GM21367 (cell line): Measurements from ENCODE around the gene PAM.

Experiments
- ATAC-seq: cut with Tn5 transposase; IDR thresholded peaks from one replicate; pipeline ENCODE4 v1.9.1; 2021; ENCODE audit not compliant: unreplicated experiment

Gene PAM

DNA sequence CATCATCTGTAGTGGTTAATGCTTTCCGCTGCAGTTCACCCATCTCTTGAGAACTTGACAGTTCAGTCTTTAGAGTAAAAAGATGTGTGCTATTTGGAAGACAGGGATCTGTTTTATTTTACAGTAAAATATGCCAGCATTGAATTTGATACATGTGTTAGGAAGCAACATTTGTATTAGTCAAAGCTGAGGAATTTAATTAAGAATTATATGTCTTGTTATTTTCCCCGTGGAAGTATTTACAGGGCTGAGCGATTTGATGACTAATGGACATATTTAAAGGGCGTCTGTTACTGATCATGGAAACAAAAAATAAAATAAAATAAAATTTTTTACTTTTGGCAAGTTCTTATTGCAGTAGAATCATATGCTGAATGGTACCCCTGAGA is 101.3 kb downstream of the PAM start:
- ATAC-seq: no peak

DNA sequence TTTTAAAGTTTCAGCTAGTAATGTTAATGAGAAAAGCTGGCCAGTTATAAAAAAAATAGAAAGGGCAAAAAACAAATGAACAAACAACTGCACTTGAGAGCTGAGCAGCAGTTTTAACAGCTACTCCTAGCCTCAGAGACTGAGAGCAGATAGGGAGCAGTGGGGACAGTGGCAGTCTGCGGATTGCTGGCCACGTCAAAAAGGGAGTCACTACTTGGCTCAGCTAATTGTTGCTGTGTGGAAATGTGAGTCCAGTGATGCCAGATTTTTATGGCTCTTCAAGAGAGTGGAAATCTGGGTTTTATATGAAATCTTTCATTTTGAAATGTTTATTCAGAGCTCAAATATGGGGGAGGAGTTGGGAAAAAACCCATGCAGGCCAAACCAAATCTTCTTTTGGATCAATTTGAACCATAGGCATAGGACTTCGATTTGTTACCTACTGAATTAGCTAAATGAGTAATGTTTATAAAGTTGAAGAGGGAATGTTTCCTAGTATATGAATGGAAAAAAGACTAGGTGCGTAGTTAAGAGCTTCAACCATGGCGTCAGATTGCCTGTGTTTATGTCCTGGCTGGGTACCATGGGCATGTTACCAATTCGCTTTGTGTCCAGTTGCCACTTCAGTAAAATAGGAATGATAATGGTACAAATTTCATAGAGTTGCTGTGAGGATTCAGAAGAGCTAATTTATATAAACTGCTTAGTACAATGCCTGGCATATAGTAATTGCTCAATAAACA is 102.1 kb downstream of the PAM start:
- ATAC-seq: no peak

DNA sequence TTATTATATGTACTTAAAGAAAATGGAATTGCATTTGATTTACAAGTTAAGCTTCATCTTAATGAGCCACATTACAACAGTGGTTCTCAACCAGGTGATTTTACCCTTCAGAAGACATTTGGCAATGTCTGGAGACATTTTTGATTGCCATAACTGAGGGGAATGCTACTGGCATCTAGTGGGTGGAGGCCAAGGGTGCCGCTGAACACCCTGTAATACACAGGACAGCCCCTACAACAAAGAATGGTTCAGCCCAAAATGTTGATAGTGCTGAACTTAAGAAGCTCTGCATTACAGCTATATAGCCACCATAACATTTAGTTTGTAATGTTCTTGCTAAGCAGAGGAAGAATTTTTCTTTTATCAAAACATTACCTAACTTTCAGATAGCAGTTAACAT is 103.1 kb downstream of the PAM start:
- no peak for ATAC-seq

DNA sequence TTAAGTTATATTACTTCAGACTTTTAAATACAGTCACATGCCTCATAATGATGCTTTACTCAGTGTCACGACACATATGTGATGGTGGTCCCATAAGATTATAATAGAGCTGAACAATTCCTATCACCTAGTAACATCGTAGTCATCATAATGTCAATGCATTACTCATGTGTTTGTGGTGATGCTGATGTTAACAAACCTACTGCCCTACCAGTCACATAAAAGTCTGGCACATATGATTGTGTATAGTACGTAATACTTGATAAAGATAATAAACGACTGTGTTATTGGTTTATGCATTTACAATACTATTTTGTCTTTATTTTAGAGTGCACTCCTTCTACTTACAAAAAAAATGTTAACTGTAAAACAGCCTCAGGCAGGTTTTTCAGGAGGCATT is 103.7 kb downstream of the PAM start:
- no peak for ATAC-seq

DNA sequence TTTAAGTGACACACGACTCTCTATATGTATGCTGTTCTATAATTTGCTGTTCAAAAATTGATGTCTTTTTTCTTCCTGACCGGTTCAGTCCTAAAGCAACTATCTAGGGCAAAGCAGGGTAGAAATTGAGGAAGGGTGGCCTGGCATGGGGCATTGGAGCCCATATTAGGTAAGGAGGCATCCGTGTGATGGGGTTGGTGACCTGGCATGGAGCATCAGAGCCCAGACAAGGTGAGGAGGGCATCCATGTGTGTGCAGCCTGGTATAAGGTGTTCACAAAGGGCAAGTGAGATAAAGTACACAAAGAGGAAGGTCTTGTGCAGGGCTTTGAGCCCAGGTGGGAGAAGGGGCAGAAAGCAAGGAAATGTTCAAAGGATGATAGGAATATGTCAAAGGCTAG is 104.9 kb downstream of the PAM start:
- no peak for ATAC-seq

DNA sequence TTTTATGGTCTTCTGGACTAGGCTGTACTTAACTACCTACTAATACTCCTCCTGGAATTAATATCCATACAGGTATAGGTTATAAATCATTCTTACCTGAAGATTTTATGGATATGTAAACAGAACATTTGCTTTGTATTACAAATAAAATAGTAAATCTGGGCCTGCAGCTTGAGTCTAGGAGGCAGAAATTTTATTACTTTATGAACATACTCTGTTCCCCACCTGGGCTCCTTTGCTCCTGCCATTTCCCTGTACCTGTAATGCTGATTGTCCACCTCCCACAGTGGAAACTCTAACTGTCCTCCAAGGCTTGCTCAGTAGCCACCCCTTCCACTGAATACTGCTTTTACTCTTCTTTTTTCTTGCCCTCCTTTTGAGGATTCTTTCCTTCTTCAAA is 108.0 kb downstream of the PAM start:
- ATAC-seq: no peak

DNA sequence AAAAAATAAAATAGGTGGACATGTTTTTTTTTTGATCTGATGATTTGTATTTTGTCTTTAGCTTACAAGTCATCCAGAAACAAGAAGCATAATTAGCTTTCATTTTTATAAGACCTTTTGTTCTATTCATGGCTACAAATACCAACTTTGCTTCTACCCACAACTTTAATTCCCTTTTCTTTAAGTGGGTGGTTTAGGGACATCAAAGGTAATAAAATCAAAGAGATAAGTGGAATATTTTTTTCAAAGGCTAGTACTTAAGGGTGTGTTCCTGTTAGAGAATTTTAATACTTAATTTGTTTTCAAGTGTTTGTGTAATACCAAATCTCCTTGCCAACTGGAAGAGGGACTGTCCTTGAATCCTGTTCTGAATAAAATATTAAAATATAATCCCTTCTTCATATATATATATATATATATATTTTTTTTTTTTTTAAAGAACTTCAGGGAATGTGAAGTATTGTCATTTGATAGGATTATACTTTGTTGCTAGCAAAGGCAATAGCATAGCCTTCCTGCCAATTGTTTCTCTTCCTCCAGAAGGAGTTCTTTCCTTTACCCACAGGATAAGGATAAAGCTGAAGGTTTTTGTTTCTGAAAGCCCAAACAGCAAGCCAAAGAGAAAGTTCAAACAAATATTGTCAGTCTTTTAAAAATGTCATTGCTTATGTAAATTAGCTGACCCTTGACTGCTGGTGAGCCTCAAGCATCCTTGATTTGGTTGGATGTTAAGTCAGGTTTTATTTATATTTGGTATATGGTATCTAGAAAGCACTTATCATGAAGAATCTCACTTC is 108.9 kb downstream of the PAM start:
- no peak for ATAC-seq

DNA sequence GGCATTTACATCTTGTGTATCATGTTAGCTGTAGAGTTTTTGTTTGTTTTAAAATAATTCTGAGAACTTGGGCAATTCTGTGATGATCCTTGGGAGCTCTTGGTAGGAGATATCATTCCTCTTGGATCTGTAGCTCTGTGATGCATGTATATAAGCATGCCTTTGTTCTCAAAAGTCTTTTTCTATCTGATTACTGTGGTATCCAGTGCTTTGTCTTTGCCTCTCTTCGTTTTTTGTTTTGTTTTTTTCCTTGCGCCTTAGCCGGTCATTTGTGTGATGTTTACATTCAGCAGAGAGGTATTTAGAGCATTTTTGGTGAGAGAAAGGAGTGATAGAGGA is 110.0 kb downstream of the PAM start:
- no peak for ATAC-seq

DNA sequence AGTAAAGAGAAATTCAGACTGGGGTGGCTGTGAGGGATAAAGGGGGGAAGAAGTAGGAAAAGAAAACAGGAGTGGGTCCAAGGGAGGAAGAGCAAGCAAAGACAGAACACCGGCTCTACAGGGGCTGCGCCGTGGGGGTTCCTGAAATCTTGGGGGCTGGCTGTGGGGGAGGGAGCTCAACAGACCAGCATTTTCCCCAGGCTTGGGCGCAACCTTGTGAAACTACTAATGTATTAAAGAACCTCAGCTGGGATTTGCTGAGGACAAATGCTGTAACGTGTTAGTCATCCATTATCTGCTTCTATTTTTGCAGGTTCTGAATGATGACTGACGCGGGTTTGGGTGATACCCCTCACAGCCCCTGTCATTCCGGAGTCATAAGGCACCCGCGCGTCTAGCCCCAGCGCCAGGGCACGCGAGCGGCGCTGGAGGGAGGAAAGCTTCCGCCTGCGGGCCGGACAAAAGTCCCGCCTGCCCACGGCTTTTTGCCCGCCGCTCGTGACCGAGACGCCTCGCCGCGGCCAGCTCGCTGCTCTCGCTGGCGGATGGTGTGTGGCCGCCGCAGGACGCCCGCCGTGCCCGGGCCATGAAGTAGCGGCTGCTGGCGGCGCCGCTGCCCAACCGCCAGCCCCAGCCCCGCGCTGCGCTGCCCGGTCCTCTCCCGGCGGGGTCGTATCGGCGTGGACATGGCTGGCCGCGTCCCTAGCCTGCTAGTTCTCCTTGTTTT is 110.6 kb downstream of the PAM start:
- peak; percentile 76 for ATAC-seq

DNA sequence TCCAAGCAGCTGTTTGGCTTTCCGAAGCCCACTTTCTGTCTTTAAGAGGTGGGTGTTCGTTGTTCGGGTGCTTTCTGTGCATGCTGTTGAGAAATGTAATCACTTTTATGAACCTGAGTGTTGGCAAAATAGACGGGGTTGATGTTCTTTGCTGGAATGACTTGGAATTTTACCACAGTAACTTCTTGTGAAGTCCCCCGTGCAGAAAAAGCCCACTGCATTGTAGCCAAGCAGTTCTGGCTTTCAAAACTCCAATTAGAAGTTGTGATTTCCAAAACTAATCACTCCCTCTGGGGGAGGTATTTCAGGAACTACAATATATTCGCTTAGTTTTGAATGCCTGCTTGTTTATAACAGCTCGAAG is 111.1 kb downstream of the PAM start:
- no peak for ATAC-seq

DNA sequence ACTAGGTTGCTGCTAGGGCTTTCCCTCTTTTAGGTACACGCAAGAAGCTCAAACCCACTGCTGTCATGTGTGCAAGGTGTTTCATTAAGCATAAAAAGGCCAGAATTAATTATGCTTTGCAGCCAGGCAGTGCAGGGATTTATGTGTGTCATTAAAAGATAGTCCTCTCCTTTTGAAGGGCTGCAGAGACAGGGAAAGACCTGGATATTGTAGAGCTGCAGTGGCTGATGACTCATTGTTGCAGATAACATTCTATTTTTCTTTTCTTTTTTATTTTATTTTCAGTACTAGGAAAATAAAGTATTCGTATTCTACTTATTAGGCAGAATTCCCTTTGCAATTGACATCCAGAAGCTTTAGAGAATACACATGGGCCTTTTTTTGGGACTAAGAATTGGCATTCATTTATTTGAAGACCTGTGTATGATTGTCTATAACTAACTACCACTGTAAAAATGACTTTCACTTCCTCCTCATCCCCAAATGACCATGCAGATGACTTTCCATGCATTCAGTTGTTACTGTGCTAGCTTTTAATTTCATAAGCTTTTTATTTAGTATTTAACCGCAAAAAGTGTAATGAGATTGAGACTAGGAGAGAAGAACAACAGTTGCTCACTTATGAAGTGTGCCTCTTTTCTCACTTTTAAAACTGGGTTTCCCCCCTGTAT is 113.0 kb downstream of the PAM start:
- ATAC-seq: no peak

DNA sequence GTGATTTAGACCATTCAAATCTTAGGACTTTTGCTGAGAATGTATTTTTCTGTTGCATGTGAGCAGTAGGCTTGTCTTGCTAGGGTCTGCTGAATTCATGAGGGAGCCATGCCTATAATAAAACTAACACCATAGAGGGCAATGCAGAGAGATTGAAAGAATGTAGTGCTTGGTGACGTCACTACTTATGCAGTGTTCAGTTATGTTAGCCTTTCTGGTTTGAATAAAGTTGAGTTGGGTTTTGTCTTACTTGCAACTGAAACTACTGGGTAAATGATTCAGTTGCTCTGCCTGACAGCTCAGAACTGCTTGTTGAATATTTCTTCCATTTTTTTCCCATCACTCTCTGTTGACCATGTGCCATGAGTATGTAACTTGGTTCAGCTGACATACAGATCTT is 114.1 kb downstream of the PAM start:
- ATAC-seq: no peak

DNA sequence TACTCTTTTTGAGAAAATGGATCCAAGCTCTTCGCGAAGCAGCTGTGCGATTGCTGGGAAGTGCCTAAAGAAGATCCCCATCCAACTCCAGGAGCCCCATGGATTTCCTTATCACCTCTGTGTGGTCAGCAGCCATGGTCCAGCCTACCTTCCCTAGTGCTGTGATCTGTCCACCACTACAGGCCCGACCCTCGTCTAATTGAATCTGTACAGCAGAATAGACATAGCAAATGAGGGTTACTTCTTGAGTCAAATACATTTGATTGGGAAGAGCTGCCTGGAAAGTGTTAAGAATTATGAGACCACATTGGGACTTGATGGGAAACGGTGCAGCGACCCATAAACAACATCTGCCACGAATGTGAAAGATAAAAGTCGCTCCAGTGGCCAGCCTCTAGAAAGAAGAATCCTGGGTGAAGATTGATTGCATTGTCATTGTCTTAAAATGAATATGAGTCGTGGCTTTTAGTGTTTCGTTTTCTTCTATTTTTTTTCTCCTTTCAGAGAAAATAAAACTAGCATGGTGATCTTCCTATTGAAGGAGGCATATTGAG is 118.4 kb downstream of the PAM start:
- ATAC-seq: no peak

DNA sequence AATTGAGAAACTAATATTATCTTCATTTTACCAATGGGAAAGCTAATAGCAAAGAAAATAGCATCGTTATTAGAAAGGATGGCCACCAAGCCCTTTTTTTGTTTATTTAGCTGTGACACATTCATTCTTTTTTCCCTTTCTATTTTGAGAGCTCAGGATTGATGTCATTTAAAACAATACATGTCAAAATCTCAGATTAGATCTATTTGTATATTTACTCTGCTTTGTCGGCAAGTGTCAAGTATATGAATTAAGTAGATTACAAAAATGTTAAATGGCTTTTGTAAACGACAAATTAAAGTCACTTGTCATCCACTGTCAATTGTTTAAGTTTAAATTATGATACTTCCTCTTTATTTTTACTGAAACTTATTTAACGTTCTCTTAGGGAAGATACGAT is 118.9 kb downstream of the PAM start:
- ATAC-seq: no peak

DNA sequence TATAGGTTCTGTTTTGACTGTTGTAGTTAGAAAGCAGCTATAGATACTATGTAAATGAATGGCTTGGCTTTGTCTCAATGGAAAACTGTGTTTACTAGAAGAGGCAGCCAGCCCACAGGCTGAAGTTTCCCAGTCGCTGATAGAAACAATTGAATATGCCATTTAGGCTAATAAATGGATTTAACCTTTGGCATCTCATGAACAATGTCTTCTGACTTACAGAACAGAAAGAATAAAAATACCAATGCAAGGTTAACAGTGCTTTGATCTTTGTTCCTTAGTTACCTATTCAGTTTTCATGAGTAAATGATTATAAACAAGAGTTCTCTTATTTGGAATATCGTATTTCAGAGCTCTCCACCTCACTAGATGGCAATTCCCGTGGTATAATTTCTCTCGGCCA is 120.6 kb downstream of the PAM start:
- no peak for ATAC-seq

DNA sequence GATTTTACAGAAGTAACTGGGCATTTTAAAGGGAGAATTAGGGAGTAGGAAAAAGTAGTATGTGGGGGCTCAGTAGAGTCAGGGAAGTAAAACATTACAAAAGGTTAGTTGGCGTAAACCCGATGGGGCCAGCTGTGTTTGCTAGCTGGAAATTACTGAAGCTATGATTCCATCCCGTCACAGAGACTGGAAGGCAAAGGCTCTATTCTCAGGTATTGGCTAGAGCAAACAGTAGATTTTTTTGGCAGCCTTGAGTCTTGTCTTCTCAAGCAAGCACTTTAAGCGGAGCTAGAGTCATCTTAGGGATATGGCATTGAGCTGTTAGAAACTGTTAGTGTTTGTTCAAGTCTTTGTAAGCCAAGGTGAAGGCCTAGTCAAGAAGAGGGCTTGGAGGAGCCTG is 121.5 kb downstream of the PAM start:
- ATAC-seq: no peak

DNA sequence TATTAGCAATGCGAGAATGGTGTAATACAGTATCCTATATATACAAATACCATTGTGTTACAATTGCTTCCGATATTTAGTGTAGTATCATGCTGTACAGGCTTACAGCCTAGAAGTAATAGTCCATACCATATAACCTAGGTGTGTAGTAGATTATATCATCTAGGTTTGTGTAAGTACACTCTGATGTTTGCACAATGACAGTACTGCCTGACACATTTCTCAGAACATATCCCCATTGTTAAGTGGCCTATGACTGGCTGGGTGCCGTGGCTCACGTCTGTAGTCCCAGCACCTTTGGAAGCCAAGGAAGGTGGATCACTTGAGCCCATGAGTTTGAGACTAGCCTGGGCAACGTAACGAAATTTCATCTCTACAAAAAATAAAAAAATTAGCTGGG is 124.6 kb downstream of the PAM start:
- no peak for ATAC-seq

DNA sequence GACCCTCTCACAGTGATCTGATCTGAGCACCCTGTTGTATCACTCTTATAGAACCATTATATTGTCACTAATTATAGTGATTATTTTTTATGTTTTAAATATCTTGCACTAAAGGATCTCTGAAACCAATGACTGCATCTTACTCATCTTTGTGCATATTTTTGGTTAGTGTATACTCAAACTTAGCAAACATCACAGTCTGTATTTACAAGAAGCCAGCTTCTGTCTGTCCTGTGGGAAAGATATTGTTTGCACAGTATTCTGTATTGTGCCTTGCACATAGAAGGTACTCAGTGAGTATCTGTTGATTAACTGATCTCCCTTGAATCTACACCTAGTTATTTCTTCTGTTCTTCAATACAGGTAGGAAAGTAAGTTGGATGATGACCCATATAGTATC is 131.5 kb downstream of the PAM start:
- no peak for ATAC-seq

DNA sequence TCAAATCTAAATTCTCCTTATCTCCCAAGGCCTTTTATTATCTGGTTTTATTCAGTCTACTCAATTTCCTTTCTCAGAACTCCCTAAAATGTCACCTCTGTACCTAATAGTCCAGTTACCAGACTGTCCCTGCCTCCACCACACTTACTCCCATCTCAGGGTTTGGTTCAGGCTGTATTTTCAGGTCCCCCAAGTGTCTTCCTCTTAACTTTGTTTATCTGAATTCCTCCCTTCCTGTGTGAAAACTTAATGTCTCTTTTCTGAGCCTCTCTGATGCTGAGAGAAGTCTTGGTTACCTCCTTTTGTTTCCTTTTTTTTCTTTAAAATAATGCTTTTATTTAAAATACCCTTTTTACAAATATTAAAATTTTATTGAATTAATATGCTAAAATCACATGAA is 133.4 kb downstream of the PAM start:
- ATAC-seq: no peak

DNA sequence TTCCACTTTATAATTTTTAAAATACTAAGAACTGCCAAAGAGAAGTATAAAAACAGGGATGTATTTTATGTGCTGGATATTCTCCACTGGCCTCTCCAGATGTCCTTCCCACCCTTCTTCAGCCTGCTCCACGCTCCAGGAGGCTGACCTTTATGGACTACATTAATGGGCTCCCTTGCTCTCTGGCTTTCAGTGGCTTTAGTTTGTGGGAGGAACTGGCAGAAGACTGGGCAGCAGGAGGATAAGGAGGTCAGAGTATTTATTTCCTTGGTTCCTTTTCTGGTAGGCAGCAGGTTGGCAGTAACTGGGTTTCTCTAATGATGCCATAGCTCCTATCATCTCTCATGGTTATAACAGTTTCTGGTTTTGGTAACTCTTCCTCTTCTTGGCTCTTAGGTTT is 133.9 kb downstream of the PAM start:
- no peak for ATAC-seq

DNA sequence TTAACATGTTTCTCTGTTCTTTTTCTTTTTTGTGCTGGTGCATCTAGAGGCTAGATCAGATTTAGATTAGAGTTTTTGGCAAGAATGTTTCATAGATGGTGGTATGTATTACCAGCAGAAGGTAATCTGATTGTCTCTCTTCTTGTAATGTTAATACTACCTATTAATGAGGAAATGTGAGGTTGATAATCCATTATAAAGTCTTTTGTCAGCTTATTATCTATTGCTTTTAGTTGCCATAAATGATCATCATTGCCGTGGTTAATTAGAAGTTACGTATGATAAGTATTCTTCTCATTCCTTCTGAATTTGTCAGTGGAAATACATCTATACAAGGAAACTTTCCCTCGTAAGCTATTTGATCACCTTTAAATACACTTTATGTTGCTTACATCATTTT is 135.0 kb downstream of the PAM start:
- ATAC-seq: no peak
